GM12892 (cell line): ENCODE data around the gene TMEM109.

ENCODE experiments used
- DNase-seq: peaks from one replicate; pipeline ENCODE4 v3.0.0; 2011; ENCODE audit not compliant: insufficient read length
- FAIRE-seq: peaks from 2 replicates; lab custom pipeline; 2011; peaks lifted over from hg19 to GRCh38; lab: Jason Lieb, UNC
- POLR2A ChIP-seq: IDR thresholded peaks from 2 replicates; pipeline ENCODE4 v1.6.1; 2011; ENCODE audit warnings: low read depth, low read length, control low read depth
- POLR2AphosphoS5 ChIP-seq: IDR thresholded peaks from 2 replicates; pipeline ENCODE4 v1.6.1; 2011; ENCODE audit warnings: low read depth, low read length, control low read depth
- TAF1 ChIP-seq: IDR thresholded peaks from 2 replicates; pipeline ENCODE4 v1.6.1; 2011; ENCODE audit warnings: low read depth, mild to moderate bottlenecking, control low read depth, low read length, borderline replicate concordance

Gene TMEM109

GRCh38 chr11:60880643-60881282 is 33.2 kb upstream of the TMEM109 start:
- DNase-seq (no peak), FAIRE-seq (no peak)
- TF ChIP-seq TAF1 = no peak
- TF ChIP-seq POLR2A = no peak
- TF ChIP-seq POLR2AphosphoS5 = no peak

GRCh38 chr11:60887556-60887955 is 26.4 kb upstream of the TMEM109 start:
- DNase-seq = no peak
- FAIRE-seq = no peak
- TF ChIP-seq TAF1 (no peak), POLR2A (0 out of 2 replicates have a peak, but pooled peaks have one; percentile 33), POLR2AphosphoS5 (0 out of 2 replicates have a peak, but pooled peaks have one; percentile 15)

GRCh38 chr11:60889869-60890311 is 24.1 kb upstream of the TMEM109 start:
- DNase-seq (no peak), FAIRE-seq (no peak)
- TF ChIP-seq POLR2AphosphoS5 = peak; percentile 94
- no peak for TF ChIP-seq TAF1
- TF ChIP-seq POLR2A = peak; percentile 76

- DNase-seq (no peak), FAIRE-seq (no peak)
- TF ChIP-seq POLR2A = peak; percentile 27; the same call in 1 of the 2 replicates
- no peak for TF ChIP-seq POLR2AphosphoS5
Measured at GRCh38 chr11:60890696-60891095, 23.3 kb upstream of the TMEM109 start.

GRCh38 chr11:60891103-60891741 is 22.7 kb upstream of the TMEM109 start:
- no peak for TF ChIP-seq POLR2A
- no peak for TF ChIP-seq TAF1
- no peak for TF ChIP-seq POLR2AphosphoS5
- FAIRE-seq (no peak), DNase-seq (no peak)

GRCh38 chr11:60895687-60896086 is 18.3 kb upstream of the TMEM109 start:
- DNase-seq (no peak), FAIRE-seq (no peak)
- TF ChIP-seq POLR2AphosphoS5 (no peak), TAF1 (no peak), POLR2A (no peak)

GRCh38 chr11:60897496-60897895 is 16.5 kb upstream of the TMEM109 start:
- DNase-seq (no peak), FAIRE-seq (no peak)
- TF ChIP-seq TAF1 (no peak), POLR2A (no peak), POLR2AphosphoS5 (no peak)

GRCh38 chr11:60899046-60899936 is 14.7 kb upstream of the TMEM109 start:
- DNase-seq = no peak
- TF ChIP-seq POLR2A (no peak), POLR2AphosphoS5 (no peak), TAF1 (no peak)
- FAIRE-seq = peak; percentile 84

- no peak for TF ChIP-seq POLR2AphosphoS5
- no peak for TF ChIP-seq POLR2A
- no peak for TF ChIP-seq TAF1
- FAIRE-seq (no peak), DNase-seq (no peak)
Measured at GRCh38 chr11:60899977-60900376, 14.0 kb upstream of the TMEM109 start.

GRCh38 chr11:60900673-60901404 is 13.1 kb upstream of the TMEM109 start:
- no peak for TF ChIP-seq TAF1
- TF ChIP-seq POLR2A = no peak
- TF ChIP-seq POLR2AphosphoS5 = no peak
- no peak for DNase-seq
- no peak for FAIRE-seq
